Activated naive CD8-positive, alpha-beta T cell treated with anti-CD3 and anti-CD28 coated beads, Interleukin-2, amount 10 ng/mL, durations not matched to agents 7 days and 5 days (primary cell): ENCODE results near the gene TSGA10IP. TPM values are rescaled to one million over a fixed set of nuclear protein-coding genes. Genes with fewer than 3 reads are reported as not detected.

Experiments
- ATAC-seq: fragments of 150-1000 bp; cut with Tn5 transposase; one replicate; pipeline ENCODE4 v1.10.0; 2021; ENCODE audit warnings: low read depth, moderate library complexity
- POLR2A ChIA-PET: fragments of 350-600 bp; sonication (Branson Sonifier 250); formaldehyde crosslinking; loops from one replicate; lab custom pipeline; 2021; ENCODE audit warnings: antibody characterized with exemption; lab: Charles Lee
- DNase-seq: peaks from one replicate; pipeline ENCODE4 v3.0.0; 2021
- H3K27ac Mint-ChIP-seq: one replicate; pipeline ENCODE4 v1.8.0; 2022; ENCODE audit warnings: mild to moderate bottlenecking, mixed read lengths
- H3K27me3 Mint-ChIP-seq: one replicate; pipeline ENCODE4 v1.8.0; 2022; ENCODE audit warnings: mild to moderate bottlenecking, moderate library complexity, mixed read lengths
- H3K36me3 Mint-ChIP-seq: one replicate; pipeline ENCODE4 v1.8.0; 2021; ENCODE audit warnings: mild to moderate bottlenecking, mixed read lengths
- H3K4me1 Mint-ChIP-seq: one replicate; pipeline ENCODE4 v1.8.0; 2021; ENCODE audit warnings: mixed read lengths
- H3K4me3 Mint-ChIP-seq: one replicate; pipeline ENCODE4 v1.8.0; 2022; ENCODE audit warnings: mild to moderate bottlenecking, moderate library complexity, mixed read lengths
- H3K9me3 Mint-ChIP-seq: one replicate; pipeline ENCODE4 v1.8.0; 2021; ENCODE audit warnings: mixed read lengths
- total RNA-seq, 2 experiments: library from RNA; stranded (reverse); gene quantifications; one replicate each; pipeline ENCODE4 v1.2.3, GENCODE V29; 2021

The TSGA10IP gene
- total RNA-seq = not detected

DNA sequence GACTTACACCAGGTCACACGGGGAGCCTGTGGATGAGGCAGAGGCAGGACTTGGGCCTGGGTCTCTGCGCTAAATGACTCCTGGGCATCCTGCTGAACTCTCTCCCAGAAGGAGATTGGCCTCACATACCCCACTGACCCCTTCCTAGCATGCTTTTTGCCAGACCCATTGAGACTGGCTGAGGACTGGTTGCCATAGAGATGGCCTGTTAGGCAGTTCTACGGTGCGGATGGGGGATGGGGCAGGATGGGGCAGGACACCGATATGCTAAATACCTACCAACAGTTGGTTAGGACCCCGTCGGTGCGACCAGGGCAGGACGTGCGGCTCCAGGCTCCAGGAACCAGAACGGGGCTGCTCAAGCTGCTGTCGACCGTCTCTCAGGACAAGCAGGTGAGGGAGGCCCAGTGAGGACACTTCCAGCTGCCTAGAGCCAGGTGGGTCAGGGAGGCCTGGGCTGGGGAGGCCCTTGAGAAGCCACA lies at the start of gene TSGA10IP:
TSS of gene TSGA10IP (plus strand) at position 51 of the 482 bp plus-strand sequence. CDS start at position 247, 196 bp downstream.
- Mint-ChIP-seq H3K27ac (peak within 1 kb of the TSS; percentile 21), H3K27me3 (peaks cover 15% of the 10 kb centered on the region), H3K4me1 (peaks cover 2% of the 10 kb centered on the region), H3K4me3 (no peak within 1 kb of the TSS), H3K36me3 (no peaks in the 10 kb centered on the region), H3K9me3 (no peaks in the 10 kb centered on the region)
- no peak for ATAC-seq
- DNase-seq = no peak
- POLR2A ChIA-PET = no interaction called here

DNA sequence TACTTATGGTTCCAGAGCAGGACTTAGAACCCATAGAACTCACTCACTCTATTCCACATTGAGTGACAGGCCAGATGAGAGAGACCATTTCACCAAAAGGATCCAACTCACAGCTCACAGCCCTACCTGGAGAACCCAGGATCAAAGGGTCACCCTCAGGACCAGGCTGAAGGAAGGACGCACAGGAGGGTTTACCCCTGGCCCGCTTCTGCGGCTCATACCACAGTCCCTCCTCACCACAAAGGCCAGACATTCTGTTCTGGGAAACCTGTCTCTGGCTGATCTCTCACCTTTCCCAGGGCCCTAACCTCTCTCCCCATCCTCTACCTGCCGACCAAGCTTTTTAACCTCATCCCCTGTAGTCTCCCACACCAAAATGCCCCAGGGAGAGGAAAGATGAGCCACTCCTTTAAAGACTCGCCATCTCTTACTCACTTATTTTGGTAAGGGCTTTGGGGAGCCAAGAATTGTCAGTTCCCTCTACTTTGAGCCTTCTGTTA lies 49.7 kb upstream of the TSGA10IP start:
- ATAC-seq (no peak), DNase-seq (no peak)
- Mint-ChIP-seq H3K27me3 (no peaks in the 10 kb centered on the region), H3K27ac (peak overlapping the region; percentile 52), H3K4me1 (peaks cover 33% of the 10 kb centered on the region), H3K9me3 (no peaks in the 10 kb centered on the region), H3K4me3 (peak overlapping the region; percentile 29), H3K36me3 (peaks cover 2% of the 10 kb centered on the region)
- POLR2A ChIA-PET = interaction anchor here (1.4 to 12.3 kb wide), 3 partner anchors 24 to 35 kb away, joined by 3 to 304 read pairs (median 170); partner anchors contain the start of genes CFL1, EFEMP2 and MUS81

DNA sequence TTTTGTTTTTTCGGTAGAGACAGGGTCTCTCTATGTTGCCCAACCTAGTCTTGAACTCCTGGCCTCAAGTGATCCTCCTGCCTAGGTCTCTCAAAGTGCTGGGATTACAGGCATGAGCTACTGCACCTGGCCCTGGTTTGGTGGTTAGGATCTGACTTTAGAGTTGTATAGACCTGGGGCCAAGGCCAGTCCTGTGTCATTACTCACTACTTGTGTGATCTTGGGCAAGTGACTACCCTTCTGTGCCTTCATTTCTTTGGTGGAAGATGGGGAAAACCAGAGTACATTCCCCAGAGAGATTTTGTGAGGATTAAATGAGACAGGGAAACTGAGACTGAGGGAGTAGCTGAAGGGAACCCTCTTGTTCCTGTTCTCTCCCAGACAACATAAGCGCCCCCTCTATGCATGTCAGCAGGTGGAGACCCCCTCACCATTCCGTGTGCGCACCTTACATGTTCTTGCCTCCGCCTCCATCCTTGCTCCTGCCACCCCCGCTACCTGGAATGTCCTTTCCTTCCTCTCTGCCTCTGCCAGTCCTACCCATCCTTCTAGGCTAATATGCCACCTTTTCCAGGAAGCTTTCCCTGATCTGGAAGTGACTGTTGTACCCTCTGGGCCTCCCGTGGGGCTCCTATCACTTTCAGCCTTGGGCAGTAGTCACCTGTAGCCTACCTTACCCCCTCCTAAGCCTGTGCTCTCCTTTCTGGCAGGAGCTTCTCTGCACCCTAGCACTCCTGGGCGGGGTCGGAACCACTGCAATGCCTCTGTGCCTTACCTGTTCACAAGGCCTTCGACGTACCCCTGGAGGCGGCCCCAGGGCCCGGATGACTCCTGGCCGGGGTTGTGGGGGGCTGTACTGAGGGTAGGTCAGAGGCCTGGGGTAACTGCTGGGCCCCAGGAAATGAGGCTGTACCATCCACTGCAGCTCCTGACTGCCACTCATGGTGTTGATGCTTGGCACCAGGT lies 49.0 kb upstream of the TSGA10IP start:
- Mint-ChIP-seq H3K36me3 (peaks cover 2% of the 10 kb centered on the region), H3K4me1 (peaks cover 38% of the 10 kb centered on the region), H3K27me3 (no peaks in the 10 kb centered on the region), H3K9me3 (no peaks in the 10 kb centered on the region), H3K27ac (peak overlapping the region; percentile 62), H3K4me3 (no peak overlapping the region)
- POLR2A ChIA-PET = interaction anchor here (1.4 to 10.9 kb wide), 3 partner anchors 7 to 32 kb away, joined by 3 to 170 read pairs (median 108); partner anchors contain the start of genes CCDC85B, EFEMP2 and FIBP
- DNase-seq = no peak
- ATAC-seq = no peak

DNA sequence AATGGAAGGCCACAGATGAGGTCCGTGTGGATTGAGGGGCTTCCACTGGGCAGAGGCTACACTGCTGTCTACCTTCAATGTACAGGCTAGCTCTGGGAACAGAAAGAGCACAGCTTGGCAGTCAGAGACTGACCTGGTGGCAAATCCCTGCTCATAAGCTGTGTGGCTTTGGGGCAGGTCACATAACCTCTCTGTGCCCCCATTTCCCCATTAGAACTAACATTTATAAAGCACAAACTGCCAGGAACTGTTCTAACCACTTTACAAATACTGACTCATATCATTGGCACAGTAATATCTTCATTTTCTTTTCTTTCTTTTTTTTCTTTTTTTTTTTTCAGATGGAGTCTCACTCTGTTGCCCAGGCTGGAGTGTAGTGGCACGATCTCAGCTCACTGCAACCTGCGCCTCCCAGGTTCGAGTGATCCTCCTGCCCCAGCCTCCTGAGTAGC lies 48.2 kb upstream of the TSGA10IP start:
- no peak for DNase-seq
- Mint-ChIP-seq H3K4me1 (peaks cover 38% of the 10 kb centered on the region), H3K27ac (peak overlapping the region; percentile 23), H3K4me3 (no peak overlapping the region), H3K27me3 (peaks cover 2% of the 10 kb centered on the region), H3K9me3 (no peaks in the 10 kb centered on the region), H3K36me3 (peaks cover 2% of the 10 kb centered on the region)
- no peak for ATAC-seq
- POLR2A ChIA-PET = interaction anchor here (0.7 to 10.9 kb wide), 3 partner anchors 7 to 186 kb away, joined by 3 to 170 read pairs (median 108); partner anchors contain the start of genes CCDC85B and FIBP

DNA sequence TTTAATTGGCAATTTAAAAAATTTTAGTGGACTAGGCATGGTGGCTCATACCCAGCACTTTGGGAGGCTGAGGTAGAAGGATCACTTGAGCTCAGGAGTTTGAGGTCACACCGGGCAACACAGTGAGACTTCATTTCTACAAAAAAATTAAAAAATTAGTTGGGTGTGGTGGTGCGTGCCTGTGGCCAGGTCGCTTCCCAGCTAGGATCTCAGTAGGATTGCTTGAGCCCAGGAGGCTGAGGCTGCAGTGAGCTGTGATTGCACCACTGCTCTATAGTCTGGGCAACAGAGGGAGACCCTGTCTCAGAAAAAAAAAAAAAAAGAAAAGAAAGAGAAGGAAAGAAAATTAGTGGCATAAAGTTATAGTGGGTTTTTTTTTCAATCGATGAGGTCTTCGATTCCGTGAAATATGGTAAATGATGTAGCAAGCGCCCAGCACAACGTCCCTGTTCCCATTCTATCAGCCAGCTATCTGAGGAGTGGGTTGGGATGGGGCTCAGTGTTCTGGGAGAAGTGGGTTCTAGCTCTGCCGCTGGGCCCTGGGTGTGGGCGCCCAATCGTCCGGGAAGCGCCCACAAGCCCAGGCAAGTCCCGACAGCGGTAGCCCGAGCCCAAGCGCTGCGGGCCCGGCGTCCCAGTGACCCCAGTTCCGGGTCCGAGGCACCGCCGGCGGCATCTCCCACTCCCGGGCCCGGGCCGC lies 46.5 kb upstream of the TSGA10IP start:
- Mint-ChIP-seq H3K27me3 (peaks cover 6% of the 10 kb centered on the region), H3K4me3 (peak overlapping the region; percentile 87), H3K9me3 (no peaks in the 10 kb centered on the region), H3K4me1 (peaks cover 32% of the 10 kb centered on the region), H3K36me3 (peaks cover 2% of the 10 kb centered on the region), H3K27ac (peak overlapping the region; percentile 79)
- POLR2A ChIA-PET = interaction anchor here (0.6 to 8.0 kb wide), 7 partner anchors 9 to 1138 kb away, joined by 3 to 108 read pairs (median 4); partner anchors contain the start of genes CCDC85B and FIBP
- ATAC-seq (no peak), DNase-seq (no peak)

DNA sequence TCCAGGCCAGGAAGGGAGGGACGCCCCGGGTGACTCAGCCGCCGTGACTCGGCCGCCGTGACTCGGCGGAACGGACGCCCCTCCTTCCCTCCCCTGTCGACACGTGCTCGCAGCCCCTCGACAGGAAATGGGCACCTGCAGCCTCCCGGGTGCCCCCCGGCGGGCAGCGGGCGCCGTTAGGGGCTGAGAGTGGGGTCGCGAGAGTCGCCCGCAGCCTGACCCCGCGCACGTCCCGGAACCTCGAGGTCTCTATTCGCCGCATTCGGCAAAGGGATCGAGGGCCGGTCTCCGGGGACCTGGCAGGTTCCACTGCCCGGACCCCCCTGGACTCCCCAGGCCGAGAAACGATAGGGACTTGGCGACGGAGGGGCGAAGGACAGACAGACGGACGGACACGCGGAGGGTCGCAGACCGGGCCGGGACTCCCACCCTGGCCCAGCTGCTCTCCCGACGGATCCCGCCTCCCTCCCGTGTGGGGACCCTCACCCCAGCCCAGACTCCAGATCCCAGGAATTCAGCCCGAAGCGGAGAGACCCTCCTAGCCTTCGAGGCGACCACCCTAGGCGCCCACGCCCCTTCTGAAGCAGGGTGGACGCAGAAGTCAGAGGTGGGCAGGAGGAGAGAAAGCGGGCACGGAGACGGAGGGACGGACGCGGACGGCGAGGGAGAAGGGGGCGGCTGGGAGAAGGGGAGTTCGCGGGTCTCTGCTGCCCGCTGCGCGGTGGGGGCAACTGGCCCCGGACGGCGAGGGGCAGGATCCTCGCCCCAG lies 45.7 kb upstream of the TSGA10IP start:
- H3K9me3 Mint-ChIP-seq = no peaks in the 10 kb centered on the region
- peaks cover 27% of the 10 kb centered on the region for H3K4me1 Mint-ChIP-seq
- H3K27ac Mint-ChIP-seq = peak overlapping the region; percentile 51
- ATAC-seq (peak; percentile 28), DNase-seq (peak; percentile 71)
- H3K36me3 Mint-ChIP-seq = peaks cover 2% of the 10 kb centered on the region
- H3K27me3 Mint-ChIP-seq = peaks cover 8% of the 10 kb centered on the region
- H3K4me3 Mint-ChIP-seq = peak overlapping the region; percentile 72
- POLR2A ChIA-PET = interaction anchor here (0.6 to 8.0 kb wide), 10 partner anchors 9 to 1139 kb away, joined by 3 to 108 read pairs (median 4); partner anchors contain the start of genes C11orf68, CCDC85B, FIBP and MUS81

DNA sequence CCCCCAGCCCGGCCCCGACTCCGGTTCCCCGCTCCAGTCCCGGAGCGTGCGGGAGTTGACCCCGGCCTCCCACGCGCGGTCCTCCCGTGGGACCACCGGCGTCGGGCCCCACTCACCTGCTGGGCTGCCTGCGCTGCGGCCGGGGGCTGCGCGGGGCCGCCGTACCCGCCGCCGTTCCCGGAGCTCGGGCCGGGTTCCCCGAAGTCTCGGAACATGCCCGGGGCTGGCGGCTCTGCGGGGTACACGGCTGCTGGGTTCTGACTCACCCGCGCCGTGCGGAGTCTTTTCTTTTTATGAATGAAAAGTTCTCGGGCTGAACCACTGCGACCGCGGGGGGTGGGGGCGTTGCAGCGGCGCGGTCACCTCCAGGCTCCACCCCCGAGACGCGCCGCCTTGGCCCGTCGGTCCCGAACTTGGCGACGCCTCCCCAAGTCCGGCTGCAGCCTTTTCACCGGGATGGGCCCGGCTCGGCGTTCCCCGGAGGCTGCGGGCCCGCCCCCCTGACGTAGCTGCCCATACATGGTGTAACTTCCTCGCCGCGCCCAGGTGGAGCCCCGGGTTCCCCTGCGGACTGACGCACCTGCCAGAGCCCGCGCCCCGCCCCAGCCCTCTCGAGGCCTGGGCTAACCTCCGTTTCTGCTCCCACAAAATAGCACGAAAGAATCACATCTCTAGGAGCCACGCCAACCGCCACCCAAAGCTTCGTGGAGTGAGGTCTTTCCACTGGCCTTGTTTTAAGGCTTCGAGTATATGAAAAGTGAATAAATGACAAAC lies 45.0 kb upstream of the TSGA10IP start, which contains the start of gene FOSL1:
TSS of gene FOSL1 (minus strand) at position 264 of the 774 bp plus-strand sequence. CDS start at position 215, 49 bp downstream.
- peak within 1 kb of the TSS; percentile 51 for H3K27ac Mint-ChIP-seq
- no peaks in the 10 kb centered on the region for H3K9me3 Mint-ChIP-seq
- peaks cover 24% of the 10 kb centered on the region for H3K4me1 Mint-ChIP-seq
- ATAC-seq (peak; percentile 92), DNase-seq (peak; percentile 90)
- H3K27me3 Mint-ChIP-seq = peaks cover 8% of the 10 kb centered on the region
- peak within 1 kb of the TSS; percentile 72 for H3K4me3 Mint-ChIP-seq
- H3K36me3 Mint-ChIP-seq = peaks cover 2% of the 10 kb centered on the region
- POLR2A ChIA-PET = interaction anchor here (0.6 to 8.0 kb wide), 11 partner anchors 9 to 453 kb away, joined by 3 to 108 read pairs (median 5); partner anchors contain the start of genes C11orf68, CCDC85B, FIBP and MUS81

DNA sequence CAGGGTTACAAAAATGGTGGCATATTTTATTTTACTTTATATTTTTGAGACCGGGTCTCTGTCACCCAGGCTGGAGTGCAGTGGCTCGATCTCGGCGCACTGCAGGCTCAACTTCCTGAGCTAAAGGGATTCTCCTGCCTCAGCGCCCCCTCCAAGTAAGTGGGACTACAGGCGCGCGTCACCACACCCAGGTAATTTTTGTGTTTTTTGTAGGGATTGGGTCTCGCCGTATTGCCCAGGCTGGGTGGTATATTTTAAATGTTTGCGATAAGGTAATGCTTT lies 44.4 kb upstream of the TSGA10IP start:
- Mint-ChIP-seq H3K36me3 (no peaks in the 10 kb centered on the region), H3K4me3 (peak overlapping the region; percentile 59), H3K27ac (peak overlapping the region; percentile 51), H3K27me3 (peaks cover 8% of the 10 kb centered on the region), H3K9me3 (no peaks in the 10 kb centered on the region), H3K4me1 (peaks cover 19% of the 10 kb centered on the region)
- POLR2A ChIA-PET = interaction anchor here (0.7 to 8.0 kb wide), 10 partner anchors 8 to 261 kb away, joined by 3 to 108 read pairs (median 6); partner anchors contain the start of genes C11orf68, CCDC85B, FIBP and MUS81
- no peak for DNase-seq
- no peak for ATAC-seq

DNA sequence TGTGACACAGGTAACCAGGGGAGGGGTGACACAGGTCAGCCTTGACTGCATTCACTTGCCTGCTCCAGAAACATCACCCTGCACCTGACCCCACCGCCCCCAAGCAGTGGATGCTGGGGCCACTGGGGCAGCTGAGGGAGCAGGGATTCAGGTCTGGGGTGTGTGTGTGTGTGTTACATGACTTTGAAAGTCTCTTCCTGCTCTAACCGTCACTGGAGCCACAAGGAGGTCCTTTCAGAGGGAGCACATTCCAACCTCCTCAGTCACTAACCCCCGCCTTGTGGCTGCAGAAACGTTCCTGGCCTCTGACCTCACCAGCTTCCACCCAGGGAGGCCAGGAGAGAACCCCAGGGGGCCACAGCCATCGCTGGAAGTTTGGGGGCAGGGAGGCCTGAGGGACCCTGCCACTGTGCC lies 42.2 kb upstream of the TSGA10IP start:
- Mint-ChIP-seq H3K4me3 (no peak overlapping the region), H3K27ac (no peak overlapping the region)

DNA sequence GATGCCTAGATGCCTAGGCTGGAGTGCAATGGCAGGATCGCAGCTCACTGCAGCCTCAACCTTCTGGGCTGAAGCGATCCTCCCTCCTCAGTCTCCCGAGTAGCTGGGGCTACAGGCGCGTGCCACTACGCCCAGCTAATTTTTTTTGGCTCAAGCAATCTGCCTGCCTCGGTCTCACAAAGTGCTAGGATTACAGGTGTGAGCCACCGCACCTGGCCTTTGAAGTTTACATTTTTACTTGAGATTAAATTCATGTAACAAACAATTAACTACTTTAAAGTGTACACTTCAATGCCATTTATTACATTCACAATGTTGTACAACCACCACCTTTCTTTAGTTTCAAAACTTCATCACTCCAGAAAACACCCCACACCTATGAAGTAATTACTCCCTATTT lies 41.6 kb upstream of the TSGA10IP start:
- ATAC-seq (no peak), DNase-seq (no peak)
- peaks cover 11% of the 10 kb centered on the region for H3K27me3 Mint-ChIP-seq
- no peak overlapping the region for H3K4me3 Mint-ChIP-seq
- H3K27ac Mint-ChIP-seq = no peak overlapping the region
- peaks cover 9% of the 10 kb centered on the region for H3K4me1 Mint-ChIP-seq
- H3K9me3 Mint-ChIP-seq = no peaks in the 10 kb centered on the region
- H3K36me3 Mint-ChIP-seq = no peaks in the 10 kb centered on the region
- POLR2A ChIA-PET = interaction anchor here (8.0 kb wide), 1 partner anchor 14 kb away, joined by 108 read pairs; the partner anchor contains the start of genes CCDC85B and FIBP

More for the DNA sequence above, 42.2 kb upstream of the TSGA10IP start:
- no peaks in the 10 kb centered on the region for H3K9me3 Mint-ChIP-seq
- peaks cover 12% of the 10 kb centered on the region for H3K4me1 Mint-ChIP-seq
- DNase-seq = no peak
- peaks cover 11% of the 10 kb centered on the region for H3K27me3 Mint-ChIP-seq
- ATAC-seq = no peak
- POLR2A ChIA-PET = interaction anchor here (8.0 kb wide), 1 partner anchor 13 kb away, joined by 108 read pairs; the partner anchor contains the start of genes CCDC85B and FIBP
- no peaks in the 10 kb centered on the region for H3K36me3 Mint-ChIP-seq

DNA sequence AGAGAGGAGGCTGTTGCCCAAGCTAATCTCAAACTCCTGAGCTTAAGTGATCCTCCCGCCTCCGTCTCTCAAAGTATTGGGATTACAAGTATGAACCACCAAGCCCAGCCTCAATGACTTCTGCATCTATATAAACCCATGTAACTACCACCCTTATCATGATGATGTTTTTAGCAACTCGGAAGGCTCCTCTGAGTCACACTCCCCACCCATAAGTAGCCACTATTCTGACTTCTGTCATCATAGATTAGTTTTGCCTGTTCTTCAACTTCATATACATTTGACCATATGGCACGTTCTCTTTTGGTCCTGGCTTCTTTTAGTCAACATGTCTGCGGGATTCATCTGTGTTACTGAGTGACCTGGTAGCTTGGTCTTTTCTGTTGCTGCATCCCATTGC lies 38.7 kb upstream of the TSGA10IP start:
- DNase-seq (no peak), ATAC-seq (no peak)
- POLR2A ChIA-PET = interaction anchor here (0.8 to 1.5 kb wide), 2 partner anchors 12 to 16 kb away, joined by 3 to 5 read pairs; partner anchors contain the start of gene CCDC85B
- H3K36me3 Mint-ChIP-seq = no peaks in the 10 kb centered on the region
- H3K4me1 Mint-ChIP-seq = peaks cover 12% of the 10 kb centered on the region
- H3K9me3 Mint-ChIP-seq = no peaks in the 10 kb centered on the region
- no peak overlapping the region for H3K4me3 Mint-ChIP-seq
- H3K27me3 Mint-ChIP-seq = peaks cover 13% of the 10 kb centered on the region
- no peak overlapping the region for H3K27ac Mint-ChIP-seq
